Measurements from ENCODE around the gene CAMK1D. TPM values are rescaled to one million over a fixed set of nuclear protein-coding genes. Genes with fewer than 3 reads are reported as not detected.

The CAMK1D gene
- total RNA-seq, 1 donor from 2014 or later, result 6.5 TPM

DNA sequence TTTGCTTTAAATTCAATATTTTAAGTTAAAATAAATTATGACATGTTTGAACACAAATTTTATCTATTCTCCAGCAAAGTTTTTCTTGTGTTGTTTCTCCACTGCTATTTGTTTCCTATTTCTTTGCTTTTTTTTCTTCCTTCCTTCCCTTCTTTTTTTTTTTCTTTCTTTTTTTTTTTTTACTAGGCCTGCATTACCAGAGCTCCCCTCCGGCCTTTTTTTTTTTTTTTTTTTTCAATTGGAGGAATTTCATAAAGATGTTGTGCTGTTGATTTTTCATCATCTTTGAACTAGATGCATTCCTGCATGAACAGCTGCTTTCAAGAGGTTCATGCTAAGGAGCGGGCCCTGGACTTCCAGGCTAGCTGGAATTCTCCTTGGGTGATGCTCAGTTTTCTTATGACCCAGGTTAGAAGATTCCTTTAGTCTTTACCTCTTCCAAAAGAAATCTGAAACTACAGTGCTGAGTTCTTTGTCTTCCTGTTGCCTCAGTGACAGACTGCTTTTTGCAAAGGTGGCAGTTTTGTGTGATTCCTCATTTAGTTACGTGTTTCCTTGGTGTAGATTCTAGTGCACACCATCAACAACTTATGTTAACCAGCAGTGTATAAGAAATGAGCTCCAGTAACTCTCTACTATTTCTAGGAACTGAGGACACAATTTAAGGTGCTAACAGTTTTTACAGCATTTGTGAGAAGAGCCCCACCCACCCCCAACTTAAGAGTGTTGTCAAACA, 4.8 kb upstream of the CAMK1D start:
- no peak overlapping the region for H3K27ac Mint-ChIP-seq (ENCODE audit: unreplicated experiment)
- H3K27me3 Mint-ChIP-seq (ENCODE audit: low read depth), result peaks cover 23% of the 10 kb centered on the region
- DNase-seq (ENCODE audit: low read depth, low spot score), result no peak
- no peaks in the 10 kb centered on the region for H3K9me3 Mint-ChIP-seq
- H3K4me3 Mint-ChIP-seq, result peak overlapping the region; percentile 50
- H3K36me3 Mint-ChIP-seq (ENCODE audit: low read depth), result no peaks in the 10 kb centered on the region
- H3K4me1 Mint-ChIP-seq, result peaks cover 6% of the 10 kb centered on the region
- no peak for TF ChIP-seq CTCF (conservative IDR thresholded peaks at IDR 0.05)

DNA sequence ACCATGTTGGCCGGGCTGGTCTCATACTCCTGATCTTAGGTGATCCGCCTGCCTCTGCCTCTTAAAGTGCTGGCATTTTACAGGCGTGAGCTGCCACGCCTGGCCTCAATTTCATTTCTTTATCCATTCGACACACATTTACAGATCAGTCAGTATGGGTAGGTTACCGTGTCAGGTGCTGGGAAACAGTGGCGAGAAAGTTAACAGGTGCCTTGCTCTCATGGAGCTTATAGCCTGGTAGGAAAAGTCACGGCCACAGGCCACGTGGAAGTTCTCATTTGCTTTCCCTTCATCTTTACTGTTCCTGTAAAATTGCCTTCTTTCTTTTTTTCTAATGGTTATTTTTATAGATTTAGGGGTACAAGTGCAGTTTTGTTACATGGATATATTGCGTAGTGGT, 2.6 kb upstream of the CAMK1D start:
- Mint-ChIP-seq H3K4me1 (peaks cover 17% of the 10 kb centered on the region), H3K27me3 (ENCODE audit: low read depth) (peaks cover 40% of the 10 kb centered on the region), H3K4me3 (peak overlapping the region; percentile 2)

GRCh38 chr10:12348294-12348869, 965 bp upstream of the CAMK1D start:
- H3K27me3 Mint-ChIP-seq (ENCODE audit: low read depth), result peaks cover 47% of the 10 kb centered on the region
- no peak for DNase-seq (ENCODE audit: low read depth, low spot score)

More for the DNA sequence above, 2.6 kb upstream of the CAMK1D start:
- no peak for DNase-seq (ENCODE audit: low read depth, low spot score)
- Mint-ChIP-seq H3K36me3 (ENCODE audit: low read depth) (no peaks in the 10 kb centered on the region), H3K9me3 (no peaks in the 10 kb centered on the region), H3K27ac (ENCODE audit: unreplicated experiment) (no peak overlapping the region)
- no peak for TF ChIP-seq CTCF (conservative IDR thresholded peaks at IDR 0.05)

GRCh38 chr10:12349629-12350166, 351 bp downstream of the CAMK1D start:
- H3K27me3 Mint-ChIP-seq (ENCODE audit: low read depth), result peaks cover 47% of the 10 kb centered on the region
- no peaks in the 10 kb centered on the region for H3K36me3 Mint-ChIP-seq (ENCODE audit: low read depth)
- no peak for DNase-seq (ENCODE audit: low read depth, low spot score)
- H3K27ac Mint-ChIP-seq (ENCODE audit: unreplicated experiment), result no peak overlapping the region
- no peak for TF ChIP-seq CTCF (conservative IDR thresholded peaks at IDR 0.05)
- peak overlapping the region; percentile 97 for H3K4me3 Mint-ChIP-seq
- H3K4me1 Mint-ChIP-seq, result peaks cover 17% of the 10 kb centered on the region
- H3K9me3 Mint-ChIP-seq, result no peaks in the 10 kb centered on the region

More at GRCh38 chr10:12348294-12348869, 965 bp upstream of the CAMK1D start:
- TF ChIP-seq CTCF (conservative IDR thresholded peaks at IDR 0.05), result no peak
- Mint-ChIP-seq H3K4me3 (peak overlapping the region; percentile 87), H3K36me3 (ENCODE audit: low read depth) (no peaks in the 10 kb centered on the region), H3K9me3 (no peaks in the 10 kb centered on the region), H3K4me1 (peaks cover 17% of the 10 kb centered on the region), H3K27ac (ENCODE audit: unreplicated experiment) (no peak overlapping the region)

- TF ChIP-seq CTCF (conservative IDR thresholded peaks at IDR 0.05), result peak; percentile 1
- peak; percentile 6 for DNase-seq (ENCODE audit: low read depth, low spot score)
- Mint-ChIP-seq H3K27me3 (ENCODE audit: low read depth) (peaks cover 46% of the 10 kb centered on the region), H3K4me3 (peak overlapping the region; percentile 96), H3K36me3 (ENCODE audit: low read depth) (no peaks in the 10 kb centered on the region), H3K27ac (ENCODE audit: unreplicated experiment) (peak overlapping the region; percentile 82), H3K9me3 (no peaks in the 10 kb centered on the region), H3K4me1 (peaks cover 17% of the 10 kb centered on the region)
Measured at GRCh38 chr10:12350167-12350872, 973 bp downstream of the CAMK1D start.

Data from neural crest cell (in vitro differentiated cells).